OCI-LY3 (cell line): ENCODE results near the gene MYDGF.
"Not testable (repeated sequence)": the region's sequence is repeated elsewhere in the genome, so short reads cannot be mapped to it uniquely, and the experiment has no call there.

Experiments
- H2AFZ ChIP-seq: fragments of 200-600, 300-600 bp; shearing (Covaris generic); 2 replicates; pipeline ENCODE4 v1.6.0; 2014; ENCODE audit warnings: antibody characterized with exemption, low read depth, low read length
- H3K27ac ChIP-seq: fragments of 200-600, 300-600 bp; sonication (generic); 2 replicates; pipeline ENCODE4 v1.5.1; 2014; ENCODE audit warnings: mild to moderate bottlenecking, low read length, moderate library complexity, mixed read lengths
- H3K27me3 ChIP-seq: fragments of 200-600, 300-600 bp; sonication (generic); 2 replicates; pipeline ENCODE4 v1.6.1; 2014; ENCODE audit warnings: low read depth, low read length, mixed read lengths
- H3K36me3 ChIP-seq: fragments of 200-600, 300-600 bp; sonication (generic); replicated peaks from 2 replicates; pipeline ENCODE3; 2014; ENCODE audit warnings: low read depth, low read length, mixed read lengths
- H3K4me1 ChIP-seq: fragments of 300-600, 200-600 bp; sonication (generic); 2 replicates; pipeline ENCODE4 v1.6.1; 2014; ENCODE audit warnings: low read length, mixed read lengths
- H3K4me2 ChIP-seq: fragments of 200-600, 300-600 bp; sonication (generic); 2 replicates; pipeline ENCODE4 v1.6.1; 2014; ENCODE audit warnings: low read length, mixed read lengths
- H3K4me3 ChIP-seq: fragments of 300-600, 200-600 bp; sonication (generic); 2 replicates; pipeline ENCODE4 v1.5.1; 2014; ENCODE audit warnings: antibody characterized with exemption, mild to moderate bottlenecking, low read length, moderate library complexity
- H3K79me2 ChIP-seq: fragments of 300-600, 200-600 bp; shearing (Covaris generic); 2 replicates; pipeline ENCODE4 v1.6.1; 2014; ENCODE audit warnings: mild to moderate bottlenecking, low read length, mixed read lengths
- H3K9ac ChIP-seq: fragments of 300-600, 200-600 bp; shearing (Covaris generic); 2 replicates; pipeline ENCODE4 v1.6.0; 2014; ENCODE audit warnings: mild to moderate bottlenecking, low read length, moderate library complexity
- H3K9me3 ChIP-seq: fragments of 200-600, 300-600 bp; shearing (Covaris generic); 2 replicates; pipeline ENCODE4 v1.6.1; 2014; ENCODE audit warnings: low read length, mixed read lengths; ENCODE audit not compliant: insufficient read depth
- H4K20me1 ChIP-seq: fragments of 200-600, 300-600 bp; sonication (generic); 2 replicates; pipeline ENCODE4 v1.6.1; 2016; ENCODE audit warnings: low read length, mixed read lengths; ENCODE audit not compliant: insufficient read depth
- EZH2phosphoT487 ChIP-seq: fragments of 200-600 bp; shearing (Covaris generic); IDR thresholded peaks from 2 replicates; pipeline ENCODE4 v1.6.1; 2018; ENCODE audit warnings: antibody characterized with exemption, mixed run types, low read depth
- TF ChIP-seq, protein P1 (sequence below): fragments of 200-600, 300-600 bp; sonication (generic); IDR thresholded peaks from 2 replicates; pipeline ENCODE4 v1.5.1; 2014; ENCODE audit warnings: antibody characterized with exemption, low read length, low read depth

The MYDGF gene

DNA sequence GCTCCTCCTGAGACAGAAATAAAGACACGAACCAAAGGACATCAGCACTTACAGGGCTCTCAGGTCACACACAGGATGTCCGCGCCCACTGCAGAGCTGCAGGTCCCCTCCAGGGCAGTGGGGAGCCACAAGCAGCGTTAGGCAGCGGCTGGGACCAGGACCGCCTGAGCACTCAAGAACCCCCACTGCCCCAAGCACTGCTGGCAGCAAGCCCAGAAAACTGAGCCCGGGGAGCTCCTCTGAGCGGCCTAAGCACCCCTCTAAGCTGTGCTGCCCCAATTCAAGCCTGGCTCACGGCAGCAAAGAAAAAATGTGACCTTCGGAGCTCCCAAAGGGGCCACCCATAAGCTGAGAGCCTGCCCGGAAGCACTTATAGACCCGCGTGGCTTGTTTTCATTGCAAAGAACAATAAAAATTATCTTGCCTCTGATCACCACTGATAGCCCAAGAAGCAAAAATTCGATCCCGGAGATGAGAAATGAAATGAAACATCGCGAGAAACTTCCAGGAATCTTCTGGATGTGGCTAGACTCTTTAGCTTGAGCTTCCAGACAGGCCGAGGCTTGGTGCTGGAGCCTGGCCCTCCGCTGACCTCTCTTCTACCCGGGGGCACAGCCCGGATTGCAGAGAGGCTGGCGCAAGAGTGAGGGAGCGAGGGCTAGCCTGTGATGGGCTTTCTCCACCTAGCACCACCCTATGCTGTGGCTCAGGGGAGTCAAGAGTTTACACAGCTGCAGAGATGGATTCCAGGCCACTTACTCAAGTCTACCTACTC lies 47.2 kb upstream of the MYDGF start:
- H3K4me1 ChIP-seq = peaks cover 23% of the 10 kb centered on the region

DNA sequence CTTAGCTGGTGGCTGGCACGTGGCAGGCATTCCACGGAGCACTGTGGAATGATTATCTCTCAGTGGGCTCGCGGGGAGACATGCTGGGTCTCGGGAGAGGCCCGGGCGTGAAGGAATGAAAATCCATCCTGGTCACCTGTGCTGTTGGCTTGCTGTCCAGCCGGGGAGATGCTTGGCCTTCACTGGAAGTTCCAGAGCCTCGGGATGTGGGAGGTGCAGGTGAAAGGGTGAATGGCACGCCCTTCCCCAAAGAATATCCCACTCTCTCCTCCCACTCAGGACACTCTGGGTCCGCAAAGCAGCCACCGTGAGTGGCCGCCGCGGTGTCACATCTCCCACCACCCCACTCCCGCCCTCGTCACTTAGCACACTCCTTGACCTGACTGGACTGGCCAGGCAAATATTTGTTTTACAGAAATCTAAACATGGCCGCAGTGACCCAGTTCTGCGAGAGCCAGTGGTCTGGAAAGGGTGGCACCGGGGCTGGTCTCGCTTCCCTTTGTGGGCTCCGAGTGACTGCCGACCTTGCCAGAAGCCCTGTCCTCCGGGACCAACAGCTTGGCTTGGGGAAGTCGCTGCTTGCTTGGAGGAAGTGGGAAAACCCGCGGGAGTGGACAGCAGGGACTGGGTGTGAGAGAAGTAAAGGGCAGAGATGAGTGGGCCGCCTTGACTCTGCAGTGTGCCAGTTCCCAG lies 45.5 kb upstream of the MYDGF start:
- Histone ChIP-seq H3K79me2 (peaks cover 14% of the 10 kb centered on the region), H3K27ac (no peak overlapping the region), H3K4me3 (no peak overlapping the region), H3K9ac (no peak overlapping the region), H4K20me1 (no peaks in the 10 kb centered on the region), H3K9me3 (no peaks in the 10 kb centered on the region), H3K27me3 (no peaks in the 10 kb centered on the region), H3K4me1 (peaks cover 9% of the 10 kb centered on the region), H3K4me2 (no peak overlapping the region), H3K36me3 (peaks cover 59% of the 10 kb centered on the region), H2AFZ (no peak overlapping the region)
- TF ChIP-seq, protein P1, sequence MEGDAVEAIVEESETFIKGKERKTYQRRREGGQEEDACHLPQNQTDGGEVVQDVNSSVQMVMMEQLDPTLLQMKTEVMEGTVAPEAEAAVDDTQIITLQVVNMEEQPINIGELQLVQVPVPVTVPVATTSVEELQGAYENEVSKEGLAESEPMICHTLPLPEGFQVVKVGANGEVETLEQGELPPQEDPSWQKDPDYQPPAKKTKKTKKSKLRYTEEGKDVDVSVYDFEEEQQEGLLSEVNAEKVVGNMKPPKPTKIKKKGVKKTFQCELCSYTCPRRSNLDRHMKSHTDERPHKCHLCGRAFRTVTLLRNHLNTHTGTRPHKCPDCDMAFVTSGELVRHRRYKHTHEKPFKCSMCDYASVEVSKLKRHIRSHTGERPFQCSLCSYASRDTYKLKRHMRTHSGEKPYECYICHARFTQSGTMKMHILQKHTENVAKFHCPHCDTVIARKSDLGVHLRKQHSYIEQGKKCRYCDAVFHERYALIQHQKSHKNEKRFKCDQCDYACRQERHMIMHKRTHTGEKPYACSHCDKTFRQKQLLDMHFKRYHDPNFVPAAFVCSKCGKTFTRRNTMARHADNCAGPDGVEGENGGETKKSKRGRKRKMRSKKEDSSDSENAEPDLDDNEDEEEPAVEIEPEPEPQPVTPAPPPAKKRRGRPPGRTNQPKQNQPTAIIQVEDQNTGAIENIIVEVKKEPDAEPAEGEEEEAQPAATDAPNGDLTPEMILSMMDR = no peak
- TF ChIP-seq EZH2phosphoT487 = no peak

More for the DNA sequence above, 47.2 kb upstream of the MYDGF start:
- H3K9ac ChIP-seq = no peak overlapping the region
- H3K4me2 ChIP-seq = no peak overlapping the region
- no peak overlapping the region for H3K4me3 ChIP-seq
- H2AFZ ChIP-seq = no peak overlapping the region
- H3K36me3 ChIP-seq = peaks cover 46% of the 10 kb centered on the region
- peaks cover 6% of the 10 kb centered on the region; the same call in 1 of the 2 replicates for H4K20me1 ChIP-seq
- H3K9me3 ChIP-seq = no peaks in the 10 kb centered on the region
- TF ChIP-seq, protein P1 = no peak
- TF ChIP-seq EZH2phosphoT487 = no peak
- H3K27ac ChIP-seq = no peak overlapping the region
- no peaks in the 10 kb centered on the region for H3K27me3 ChIP-seq
- peaks cover 31% of the 10 kb centered on the region for H3K79me2 ChIP-seq

DNA sequence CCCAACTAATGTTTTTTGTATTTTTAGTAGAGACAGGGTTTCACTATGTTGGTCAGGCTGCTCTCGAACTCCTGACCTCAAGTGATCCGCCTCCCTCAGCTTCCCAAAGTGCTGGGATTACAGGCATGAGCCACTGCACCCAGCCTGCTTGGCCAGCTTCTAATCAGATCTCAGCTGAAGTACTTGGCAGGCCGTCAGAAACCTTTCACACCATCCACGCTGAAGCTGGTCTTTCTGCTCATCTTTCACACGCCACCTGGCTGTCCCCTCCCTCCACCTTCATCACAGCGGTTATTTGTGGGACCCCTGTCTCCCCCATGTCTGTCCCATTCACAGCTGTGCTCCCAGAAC lies 45.0 kb upstream of the MYDGF start:
- H3K4me3 ChIP-seq, H3K9ac ChIP-seq, H3K4me2 ChIP-seq: not testable (repeated sequence)

DNA sequence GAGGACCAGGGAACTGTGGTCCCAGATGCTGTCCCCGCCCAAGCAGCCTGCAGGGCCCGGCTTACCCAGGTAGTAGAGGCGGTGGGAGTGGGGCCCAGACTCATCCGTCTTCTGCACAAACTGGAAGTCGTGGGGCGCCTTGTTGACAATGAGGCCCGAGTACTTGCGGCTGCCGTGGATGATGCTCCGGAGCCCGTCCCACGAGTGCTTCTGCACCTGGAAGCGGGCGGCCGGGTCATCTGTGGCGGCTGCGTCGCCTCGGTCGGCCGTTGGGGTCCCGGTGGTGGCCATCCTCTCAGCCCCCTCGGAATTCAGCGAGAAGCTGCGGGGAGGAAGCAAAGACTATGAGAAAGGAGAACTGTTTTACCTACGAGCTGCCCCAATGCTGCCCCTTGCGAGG lies 43.9 kb upstream of the MYDGF start:
- Histone ChIP-seq H3K27ac (no peak overlapping the region), H3K9ac (no peak overlapping the region), H4K20me1 (no peaks in the 10 kb centered on the region), H3K4me1 (no peaks in the 10 kb centered on the region), H3K4me3 (no peak overlapping the region), H3K4me2 (no peak overlapping the region), H3K27me3 (no peaks in the 10 kb centered on the region), H3K79me2 (no peaks in the 10 kb centered on the region), H2AFZ (no peak overlapping the region), H3K36me3 (peaks cover 60% of the 10 kb centered on the region), H3K9me3 (no peaks in the 10 kb centered on the region)
- TF ChIP-seq EZH2phosphoT487 = no peak
- TF ChIP-seq, protein P1 = no peak

More for the DNA sequence above, 45.0 kb upstream of the MYDGF start:
- not testable (repeated sequence) for H3K9me3 ChIP-seq, H3K27me3 ChIP-seq, H2AFZ ChIP-seq, H3K79me2 ChIP-seq, H3K4me1 ChIP-seq, H4K20me1 ChIP-seq, H3K27ac ChIP-seq
- H3K36me3 ChIP-seq = peaks cover 61% of the 10 kb centered on the region
